ENCODE measurements around the gene REG3A.

The REG3A gene

GRCh38 chr2:79122676-79123075 lies 36.9 kb downstream of the REG3A start:
- DNase-seq (ENCODE audit: low read depth in 3 of 3, low spot score in 1 of 3), result no peak

DNA sequence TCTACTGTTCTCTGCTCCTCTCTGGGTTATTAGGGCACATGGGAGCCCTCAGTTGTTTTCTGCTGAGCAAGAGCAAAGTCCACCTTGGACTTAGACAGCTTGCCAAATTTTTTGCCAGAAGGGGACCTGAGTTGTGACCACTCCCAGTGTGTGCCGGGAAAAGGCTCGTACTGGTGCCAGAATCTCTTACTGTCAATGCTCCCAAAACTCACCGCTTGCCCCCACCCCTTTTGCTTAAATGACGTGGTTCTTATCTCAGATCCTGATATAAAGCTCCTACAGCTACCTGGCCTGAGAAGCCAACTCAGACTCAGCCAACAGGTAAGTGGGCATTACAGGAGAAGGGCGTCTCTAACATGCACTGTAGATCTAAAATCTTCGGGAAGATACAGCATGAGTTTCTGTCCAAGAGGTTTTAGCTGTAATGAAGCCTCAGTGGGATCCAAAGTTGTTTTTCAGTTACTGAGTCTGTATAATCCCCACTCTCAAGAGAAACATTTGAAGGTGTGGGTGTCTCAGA lies 39.3 kb downstream of the REG3A start, which contains the start of gene REG1A:
Gene REG1A, plus strand, starts transcription at position 295 of the 520 bp plus-strand sequence. CDS start 374 bp downstream, outside the sequence.
- DNase-seq (ENCODE audit: low read depth in 3 of 3, low spot score in 1 of 3), result no peak

- DNase-seq (ENCODE audit: low read depth in 3 of 3, low spot score in 1 of 3), result no peak
These were observed 42.3 kb downstream of the REG3A start for GRCh38 chr2:79116997-79117928.

- no peak for DNase-seq (ENCODE audit: low read depth in 3 of 3, low spot score in 1 of 3)
These were observed 44.6 kb downstream of the REG3A start for GRCh38 chr2:79114797-79115494.

GRCh38 chr2:79112269-79112668 lies 47.3 kb downstream of the REG3A start:
- no peak for DNase-seq (ENCODE audit: low read depth in 3 of 3, low spot score in 1 of 3)

Data from stimulated activated CD4-positive, alpha-beta T cell treated with anti-CD3 and anti-CD28 coated beads, TNF-alpha, amount 100 ng/mL, for 1 hour (primary cell).